ENCODE data around the gene GOLIM4.
"Not testable (repeated sequence)": the region's sequence is repeated elsewhere in the genome, so short reads cannot be mapped to it uniquely, and the experiment has no call there.

The GOLIM4 gene

GRCh38 chr3:168071591-168072322, 24.0 kb downstream of the GOLIM4 start:
- no peak for DNase-seq

GRCh38 chr3:168070919-168071318, 24.8 kb downstream of the GOLIM4 start:
- no peak for DNase-seq

GRCh38 chr3:168068346-168068745, 27.4 kb downstream of the GOLIM4 start:
- no peak for DNase-seq

GRCh38 chr3:168066882-168067281, 28.8 kb downstream of the GOLIM4 start:
- no peak for DNase-seq

- DNase-seq = no peak
Measured at GRCh38 chr3:168065569-168065968, 30.2 kb downstream of the GOLIM4 start.

GRCh38 chr3:168063122-168063521, 32.6 kb downstream of the GOLIM4 start:
- DNase-seq = no peak

GRCh38 chr3:168062679-168063078, 33.0 kb downstream of the GOLIM4 start:
- DNase-seq = no peak

GRCh38 chr3:168061332-168061996, 34.3 kb downstream of the GOLIM4 start:
- no peak for DNase-seq

GRCh38 chr3:168060317-168060716, 35.4 kb downstream of the GOLIM4 start:
- DNase-seq = no peak

- no peak for DNase-seq
Measured at GRCh38 chr3:168058481-168058880, 37.2 kb downstream of the GOLIM4 start.

- not testable (repeated sequence) for DNase-seq
Measured at GRCh38 chr3:168056398-168057230, 39.1 kb downstream of the GOLIM4 start.

GRCh38 chr3:168054447-168054846, 41.3 kb downstream of the GOLIM4 start:
- no peak for DNase-seq

- DNase-seq = no peak
Measured at GRCh38 chr3:168053115-168053514, 42.6 kb downstream of the GOLIM4 start.

GRCh38 chr3:168052515-168052914, 43.2 kb downstream of the GOLIM4 start:
- no peak for DNase-seq

- no peak for DNase-seq
Measured at GRCh38 chr3:168051531-168052471, 43.9 kb downstream of the GOLIM4 start.

GRCh38 chr3:168051070-168051469, 44.7 kb downstream of the GOLIM4 start:
- DNase-seq = no peak

- DNase-seq = no peak
Measured at GRCh38 chr3:168049367-168049974, 46.3 kb downstream of the GOLIM4 start.

- DNase-seq = no peak
Measured at GRCh38 chr3:168048414-168049330, 47.1 kb downstream of the GOLIM4 start.

- no peak for DNase-seq
Measured at GRCh38 chr3:168047936-168048335, 47.8 kb downstream of the GOLIM4 start.

GRCh38 chr3:168047190-168047795, 48.4 kb downstream of the GOLIM4 start:
- DNase-seq = no peak

All from effector CD8-positive, alpha-beta T cell (primary cell).